NCI-H2196 treated with DMSO at 0.1 percent for 48 hours (cell line): ENCODE results near the gene PRKN.
"Not testable (repeated sequence)": the region's sequence is repeated elsewhere in the genome, so short reads cannot be mapped to it uniquely, and the experiment has no call there.

Experiments
- DNase-seq: peaks from one replicate; lab custom pipeline; 2025; ENCODE audit not compliant: unreplicated experiment; lab: John Stamatoyannopoulos, UW

PRKN gene

GRCh38 chr6:161349886-161350285 is 1377.7 kb downstream of the PRKN start:
- DNase-seq: no peak

- DNase-seq: no peak
Measured at GRCh38 chr6:161348628-161348994, 1379.0 kb downstream of the PRKN start.

DNA sequence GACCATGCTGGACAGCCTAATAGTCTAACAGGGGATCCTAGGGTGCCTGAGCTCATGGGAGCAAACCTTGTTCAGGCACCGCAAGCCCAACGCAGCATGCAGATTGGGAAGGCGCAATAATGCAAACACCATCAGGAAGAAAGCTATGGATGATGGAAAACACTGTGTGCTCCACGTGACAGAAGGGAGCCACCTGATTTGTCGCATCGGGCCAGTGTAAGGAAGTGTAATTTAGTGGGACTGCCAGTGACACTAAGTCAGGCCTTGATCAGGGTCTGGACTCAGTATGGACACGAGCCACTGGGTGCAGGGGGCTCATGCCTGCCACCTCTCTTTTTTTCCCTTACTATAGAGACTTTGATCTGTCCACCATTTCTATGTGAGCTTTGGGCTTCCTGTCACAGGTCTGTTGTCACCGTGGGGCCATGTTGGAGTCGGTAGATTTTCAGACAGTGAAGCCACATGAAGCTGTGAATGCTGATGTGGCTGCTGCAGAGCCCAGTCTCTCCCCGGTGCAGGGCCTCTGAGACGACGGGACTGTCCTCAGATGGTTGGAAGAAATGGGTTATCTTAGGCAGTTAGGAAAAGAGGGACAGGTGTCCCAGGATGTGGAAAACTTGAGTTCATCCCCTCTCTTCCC is 1379.5 kb downstream of the PRKN start:
- no peak for DNase-seq

- no peak for DNase-seq
Measured at GRCh38 chr6:161347125-161347524, 1380.4 kb downstream of the PRKN start.

DNA sequence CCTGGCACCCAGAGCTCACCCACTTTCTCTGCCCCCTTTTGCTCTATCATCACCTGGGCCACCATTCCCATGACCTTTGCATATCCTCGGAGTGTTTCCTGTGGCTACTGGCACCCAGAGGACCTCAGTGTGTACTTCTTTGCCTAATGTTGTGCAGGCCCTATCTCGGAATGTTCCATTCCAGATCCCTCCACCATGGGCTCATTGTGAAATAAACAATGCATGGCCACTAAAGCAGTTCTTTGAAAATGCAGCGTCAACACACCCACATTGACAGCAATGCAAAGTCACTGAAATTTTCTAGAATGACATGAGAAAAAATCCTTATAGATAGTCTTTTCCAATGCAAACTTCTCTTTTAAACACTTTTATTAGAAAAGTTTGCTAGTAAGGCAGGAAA is 1380.8 kb downstream of the PRKN start:
- no peak for DNase-seq

GRCh38 chr6:161344626-161345025 is 1382.9 kb downstream of the PRKN start:
- no peak for DNase-seq

DNA sequence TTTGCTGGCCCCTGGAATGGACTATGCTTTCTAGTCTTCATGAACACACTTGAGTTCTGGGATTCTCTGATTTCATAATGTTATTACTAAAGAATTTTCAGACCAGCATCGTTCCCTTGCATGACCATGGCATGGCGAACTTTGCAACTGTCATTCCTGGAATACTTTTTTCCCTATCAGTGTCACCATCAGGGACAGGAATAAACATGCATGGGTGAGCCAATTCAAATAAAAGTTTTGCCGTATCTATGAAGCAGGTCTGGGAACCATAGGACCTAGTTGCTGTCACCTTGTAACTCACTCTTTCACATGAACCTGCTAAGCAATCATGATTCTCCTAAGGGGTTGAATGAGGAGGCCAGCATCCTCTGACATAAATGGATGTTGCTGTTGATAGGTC is 1385.5 kb downstream of the PRKN start:
- DNase-seq: no peak

- no peak for DNase-seq
Measured at GRCh38 chr6:161341638-161342037, 1385.9 kb downstream of the PRKN start.

DNA sequence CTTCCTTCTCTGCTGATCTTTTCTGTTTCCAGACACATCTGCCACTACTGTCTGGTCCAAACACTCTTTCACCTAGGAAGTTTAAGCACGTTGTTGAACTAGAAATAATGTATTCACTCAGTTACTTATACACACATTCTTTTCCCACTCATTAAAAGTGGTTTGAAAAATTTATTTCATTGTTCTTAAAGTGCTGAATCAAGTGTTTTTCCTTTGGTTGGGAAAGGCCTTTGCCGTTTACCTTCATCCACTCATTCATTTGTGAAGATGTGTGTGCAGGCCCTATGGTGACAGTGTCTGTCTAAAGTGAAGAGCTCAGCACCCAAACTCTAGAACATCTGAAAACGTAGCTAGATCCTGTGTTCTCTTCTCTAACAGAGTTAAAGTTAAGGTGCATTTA is 1389.6 kb downstream of the PRKN start:
- DNase-seq: no peak

- DNase-seq: no peak
Measured at GRCh38 chr6:161336479-161336878, 1391.1 kb downstream of the PRKN start.

- no peak for DNase-seq
Measured at GRCh38 chr6:161333410-161333809, 1394.2 kb downstream of the PRKN start.

GRCh38 chr6:161331402-161332081 is 1396.0 kb downstream of the PRKN start:
- DNase-seq: not testable (repeated sequence)

DNA sequence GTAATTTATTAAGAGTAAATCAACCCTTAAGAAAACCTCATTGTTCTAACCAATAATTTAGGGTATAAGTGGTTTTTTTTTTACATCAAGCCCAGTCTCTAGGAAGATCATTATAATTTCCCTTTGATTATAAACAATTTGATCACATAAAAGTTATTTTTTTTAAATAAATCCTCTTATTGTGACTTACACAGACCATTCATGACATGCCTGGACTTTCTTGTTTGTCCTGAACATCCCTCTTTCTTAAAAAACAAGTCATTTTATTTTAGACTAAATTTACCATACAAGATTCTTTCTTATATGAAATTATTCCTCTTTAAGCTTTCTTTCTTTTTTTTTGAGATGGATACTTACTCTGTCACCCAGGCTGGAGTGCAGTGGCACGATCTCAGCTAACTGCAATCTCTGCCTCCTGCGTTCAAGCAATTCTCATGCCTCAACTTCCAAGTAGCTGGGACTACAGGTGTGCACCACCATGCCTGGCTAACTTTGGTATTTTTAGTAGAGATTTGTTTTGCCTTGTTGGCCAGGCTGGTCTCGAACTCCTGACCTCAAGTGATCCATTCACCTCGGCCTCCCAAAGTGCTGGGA is 1400.1 kb downstream of the PRKN start:
- DNase-seq: no peak

- no peak for DNase-seq
Measured at GRCh38 chr6:161319231-161319630, 1408.3 kb downstream of the PRKN start.

- DNase-seq: no peak
Measured at GRCh38 chr6:161318456-161318855, 1409.1 kb downstream of the PRKN start.

- DNase-seq: no peak
Measured at GRCh38 chr6:161316531-161316930, 1411.0 kb downstream of the PRKN start.

GRCh38 chr6:161315246-161315917 is 1412.2 kb downstream of the PRKN start:
- DNase-seq: not testable (repeated sequence)

GRCh38 chr6:161314541-161315245 is 1412.9 kb downstream of the PRKN start:
- not testable (repeated sequence) for DNase-seq

GRCh38 chr6:161313940-161314509 is 1413.5 kb downstream of the PRKN start:
- no peak for DNase-seq

- not testable (repeated sequence) for DNase-seq
Measured at GRCh38 chr6:161313475-161313874, 1414.1 kb downstream of the PRKN start.

DNA sequence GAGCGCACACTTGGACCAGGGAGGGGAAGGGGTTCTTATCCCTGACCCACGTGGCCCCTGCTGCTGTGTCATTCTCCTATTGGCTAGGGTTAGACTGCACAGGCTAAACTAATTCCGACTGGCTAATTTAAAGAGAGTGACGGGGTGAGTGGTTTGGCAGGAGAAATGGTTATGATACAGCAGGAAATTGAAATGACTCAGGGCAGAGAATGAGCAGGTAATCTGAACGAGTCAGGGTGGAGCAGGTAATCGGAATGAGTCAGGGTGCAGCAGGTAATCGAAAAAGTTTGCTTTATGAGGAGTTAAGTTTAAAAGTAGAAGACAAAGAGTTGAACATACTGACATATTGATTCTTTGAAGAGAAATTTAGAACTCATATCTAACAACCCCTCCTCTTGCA is 1417.8 kb downstream of the PRKN start:
- DNase-seq: not testable (repeated sequence)
